Heart left ventricle (tissue), 16 donors: ENCODE results near the gene DRC3. TPM values are rescaled to one million over a fixed set of nuclear protein-coding genes. Genes with fewer than 3 reads are reported as not detected.

Experiments used
- ATAC-seq, 4 donors: fragments of 200-7000 bp; cut with Tn5 transposase; one replicate each; pipeline ENCODE4 v1.9.1; 2020 to 2022; ENCODE audit warnings: moderate library complexity in 4 of 4, mild to moderate bottlenecking in 3 of 4, moderate number of reproducible peaks in 1 of 4
- DNase-seq, 5 donors: peaks; one replicate each; pipeline ENCODE4 v3.0.0-alpha.2; 2020
- H3K27ac ChIP-seq, 12 donors: fragments of 200-600 bp; sonication (generic) in 4 of 12; one replicate each; pipeline versions ENCODE4 v1.5.0 to v1.8.0; 2016 to 2022; ENCODE audit warnings: mild to moderate bottlenecking in 2 of 12
- H3K27me3 ChIP-seq, 9 donors: fragments of 200-600 bp; sonication (generic) in 2 of 9; one replicate each; pipeline versions ENCODE4 v1.5.1 to v1.8.0; 2016 to 2022; ENCODE audit warnings: mild to moderate bottlenecking in 3 of 9
- H3K36me3 ChIP-seq, 9 donors: fragments of 200-600 bp; sonication (generic) in 2 of 9; one replicate each; pipeline versions ENCODE4 v1.5.0 to v1.8.0; 2018 to 2022; ENCODE audit warnings: mild to moderate bottlenecking in 2 of 9
- H3K4me1 ChIP-seq, 12 donors: fragments of 200-600 bp; sonication (generic) in 4 of 12; one replicate each; pipeline versions ENCODE4 v1.5.0 to v1.8.0; 2016 to 2022; ENCODE audit warnings: mild to moderate bottlenecking in 3 of 12
- H3K4me3 ChIP-seq, 12 donors: fragments of 200-600 bp; sonication (generic) in 4 of 12; one replicate each; pipeline versions ENCODE4 v1.5.0 to v1.8.0; 2017 to 2022; ENCODE audit warnings: mild to moderate bottlenecking in 9 of 12, moderate library complexity in 4 of 12
- H3K9me3 ChIP-seq, 12 donors: fragments of 200-600 bp; sonication (generic) in 4 of 12; one replicate each; pipeline versions ENCODE4 v1.5.0 to v1.8.0; 2016 to 2022; ENCODE audit warnings: mild to moderate bottlenecking in 1 of 12
- CTCF ChIP-seq, 12 donors: fragments of 200-600 bp; sonication (generic) in 4 of 12; IDR thresholded peaks; one replicate each; pipeline versions ENCODE4 v1.5.0 to v1.8.0; 2018 to 2022; ENCODE audit warnings: antibody characterized with exemption in 12 of 12, mild to moderate bottlenecking in 5 of 12
- POLR2A ChIP-seq, 2 donors: fragments of 450-650 bp; IDR thresholded peaks; one replicate each; pipeline ENCODE4 v1.6.1; 2017; ENCODE audit warnings: antibody characterized with exemption in 2 of 2, mild to moderate bottlenecking in 2 of 2, moderate library complexity in 2 of 2
- WGBS, 4 donors: extraction: QIAGEN DNeasy Blood & Tissue Kit in 2 of 4; methylation state at CpG; one replicate each; pipeline versions ENCODE4 v1.1.5 to v1.1.7; 2013 to 2018; 5-methylcytosine and 5-hydroxymethylcytosine counted together
- intact Hi-C, 10 donors: fragments of 100-400 bp; cut with DNase I; formaldehyde crosslinking; loops; one replicate each; pipeline versions ENCODE4 v1.11.1 to v1.14.2; 2022
- polyA plus RNA-seq, 2 donors: library from polyadenylated mRNA; stranded (reverse); fragments of 200-250 nt; gene quantifications; one replicate each; pipeline ENCODE4 v1.2.3, GENCODE V29; 2013
- total RNA-seq, 9 donors: library from RNA; depleted of rRNA in 2 of 9; stranded (reverse); fragments of >200 nt in 2 of 9; fragmentation: NEBNext Ultra II Directional in 3 of 9; extraction: Animal tissue kit (Norgen Biotek cat#: 25700) in 3 of 9; gene quantifications; one replicate each; pipeline versions ENCODE4 v1.1.0 to v1.2.4, GENCODE V29; 2016 to 2023
- donor health status: ischemic (EF 13 %, LVEDD 7.1; RV severe dilation, severe dysfunction).
- donor health status: healthy with polysubstance abuse.
- donor health status: DM: no; HTN: yes; CAD: no.
- donor health status: DM: no; HTN: no; CAD: no.
- donor health status: ischemic (EF 25% LVEDD 6.9; RV normal size, moderate dysfunction).
- donor health status: ischemic (EF 25% LVEDD 5.7; RV mildly dilated, moderate dysfunction).
- donor health status: healthy.
- donor health status: DM: yes; HTN: yes; CAD: no.
- donor health status: ischemic (EF 35%, LVEDD 5.7; RV mildly dilated, moderate dysfunction).
- donor health status: nonischemic (EF 11% LVEDD 7.7; RV severe dilation, severe dysfunction).
- donor health status: DM: yes; HTN: yes; CAD: no.
- donor health status: PGD.
- donor health status: ischemic (EF 29% LVEDD 5.4; RV normal size, mild dysfunction).
- donor health status: nonischemic (EF 23%, LVEDD 6.1; RV moderate dilation, normal function).

DRC3 gene
- total and polyA plus RNA-seq, 11 donors, result 0.42 to 3.7 (median 1.00) TPM

GRCh38 chr17:18020971-18021370, 48.3 kb downstream of the DRC3 start:
- TF ChIP-seq POLR2A (IDR thresholded peaks at IDR 0.05) (no peak), CTCF (IDR thresholded peaks at IDR 0.05) (no peak)
- Histone ChIP-seq H3K27me3 (no peaks in the 10 kb centered on the region), H3K4me1 (peaks cover 0 to 42% (median 18%) of the 10 kb centered on the region in 12 donors), H3K9me3 (no peaks in the 10 kb centered on the region), H3K4me3 (no peak overlapping the region), H3K27ac (no peak overlapping the region), H3K36me3 (peaks cover 0 to 40% (median 14%) of the 10 kb centered on the region in 9 donors)
- DNase-seq (no peak), ATAC-seq (no peak)
- WGBS, 4 donors, result 92 to 98% (median 96%) methylated on average over 6 of the region's 6 CpGs
- intact Hi-C loops, result no loop called here

- Histone ChIP-seq H3K36me3 (peaks cover 0 to 36% (median 13%) of the 10 kb centered on the region in 9 donors), H3K27me3 (no peaks in the 10 kb centered on the region), H3K27ac (no peak overlapping the region), H3K9me3 (no peaks in the 10 kb centered on the region), H3K4me3 (no peak overlapping the region), H3K4me1 (peaks cover 0 to 46% (median 18%) of the 10 kb centered on the region in 12 donors)
- ATAC-seq (no peak), DNase-seq (no peak)
- intact Hi-C loops, result no loop called here
- WGBS, 4 donors, result 90 to 97% (median 95%) methylated on average over 5 of the region's 5 CpGs
- no peak for TF ChIP-seq POLR2A (IDR thresholded peaks at IDR 0.05)
- TF ChIP-seq CTCF (IDR thresholded peaks at IDR 0.05), result no peak
Measured at GRCh38 chr17:18021372-18021771, 48.7 kb downstream of the DRC3 start.

- Histone ChIP-seq H3K27ac (peak overlapping the region in 2 of 12 donors; percentile 19 to 35), H3K27me3 (no peaks in the 10 kb centered on the region), H3K36me3 (peaks cover 0 to 43% (median 13%) of the 10 kb centered on the region in 9 donors), H3K4me1 (peaks cover 0 to 43% (median 14%) of the 10 kb centered on the region in 12 donors), H3K4me3 (no peak overlapping the region), H3K9me3 (no peaks in the 10 kb centered on the region)
- intact Hi-C loops, result loop anchor here in 1 of 10 donors (5.0 kb wide), 1 partner anchor 33 kb away; no protein-coding TSS in a partner anchor
- no peak for ATAC-seq
- TF ChIP-seq POLR2A (IDR thresholded peaks at IDR 0.05) (no peak), CTCF (IDR thresholded peaks at IDR 0.05) (no peak)
- DNase-seq, result no peak
- WGBS, 4 donors, result 65 to 76% (median 74%) methylated on average over 5 of the region's 5 CpGs
Measured at GRCh38 chr17:18025241-18025944, 52.7 kb downstream of the DRC3 start.

GRCh38 chr17:18025945-18026776, 53.5 kb downstream of the DRC3 start:
- ATAC-seq (peak in 3 of 4 donors; percentile 75 to 87 (median 80)), DNase-seq (peak; percentile 49 to 80 (median 71))
- Histone ChIP-seq H3K4me1 (peaks cover 0 to 42% (median 14%) of the 10 kb centered on the region in 12 donors), H3K27ac (peak overlapping the region in 6 of 12 donors; percentile 19 to 91 (median 84)), H3K36me3 (peaks cover 0 to 37% (median 9%) of the 10 kb centered on the region in 9 donors), H3K9me3 (no peaks in the 10 kb centered on the region), H3K4me3 (no peak overlapping the region), H3K27me3 (no peaks in the 10 kb centered on the region)
- 62 to 75% (median 69%) methylated on average over 7 to 11 of the region's 11 CpGs for WGBS, 4 donors
- intact Hi-C loops, result loop anchor here in 1 of 10 donors (5.0 kb wide), 1 partner anchor 34 kb away; no protein-coding TSS in a partner anchor
- TF ChIP-seq CTCF (IDR thresholded peaks at IDR 0.05), result no peak
- TF ChIP-seq POLR2A (IDR thresholded peaks at IDR 0.05), result no peak
